ENCODE data around the gene ULK4.
"Not testable (repeated sequence)": the region's sequence is repeated elsewhere in the genome, so short reads cannot be mapped to it uniquely, and the experiment has no call there.

Gene ULK4

GRCh38 chr3:41867533-41867932 lies 94.4 kb downstream of the ULK4 start:
- DNase-seq (ENCODE audit: low read depth), result no peak

GRCh38 chr3:41866298-41866697 lies 95.6 kb downstream of the ULK4 start:
- no peak for DNase-seq (ENCODE audit: low read depth)

GRCh38 chr3:41863024-41863423 lies 98.9 kb downstream of the ULK4 start:
- peak; percentile 14 for DNase-seq (ENCODE audit: low read depth)

GRCh38 chr3:41860489-41860888 lies 101.4 kb downstream of the ULK4 start:
- not testable (repeated sequence) for DNase-seq (ENCODE audit: low read depth)

- no peak for DNase-seq (ENCODE audit: low read depth)
Measured at GRCh38 chr3:41854956-41855355, 106.9 kb downstream of the ULK4 start.

- DNase-seq (ENCODE audit: low read depth), result no peak
Measured at GRCh38 chr3:41853540-41854196, 108.2 kb downstream of the ULK4 start.

GRCh38 chr3:41848753-41849574 lies 112.9 kb downstream of the ULK4 start:
- no peak for DNase-seq (ENCODE audit: low read depth)

GRCh38 chr3:41847679-41848078 lies 114.2 kb downstream of the ULK4 start:
- no peak for DNase-seq (ENCODE audit: low read depth)

GRCh38 chr3:41846850-41847249 lies 115.1 kb downstream of the ULK4 start:
- DNase-seq (ENCODE audit: low read depth), result no peak

GRCh38 chr3:41845826-41846225 lies 116.1 kb downstream of the ULK4 start:
- no peak for DNase-seq (ENCODE audit: low read depth)

- DNase-seq (ENCODE audit: low read depth), result not testable (repeated sequence)
Measured at GRCh38 chr3:41844256-41844655, 117.6 kb downstream of the ULK4 start.

- not testable (repeated sequence) for DNase-seq (ENCODE audit: low read depth)
Measured at GRCh38 chr3:41840936-41841668, 120.8 kb downstream of the ULK4 start.

- peak; percentile 33 for DNase-seq (ENCODE audit: low read depth)
Measured at GRCh38 chr3:41836360-41837134, 125.4 kb downstream of the ULK4 start.

- no peak for DNase-seq (ENCODE audit: low read depth)
Measured at GRCh38 chr3:41833628-41834027, 128.3 kb downstream of the ULK4 start.

- DNase-seq (ENCODE audit: low read depth), result no peak
Measured at GRCh38 chr3:41819236-41819635, 142.7 kb downstream of the ULK4 start.

- DNase-seq (ENCODE audit: low read depth), result no peak
Measured at GRCh38 chr3:41808618-41809017, 153.3 kb downstream of the ULK4 start.

GRCh38 chr3:41808152-41808551 lies 153.8 kb downstream of the ULK4 start:
- DNase-seq (ENCODE audit: low read depth), result peak; percentile 41

- DNase-seq (ENCODE audit: low read depth), result no peak
Measured at GRCh38 chr3:41794748-41795589, 166.9 kb downstream of the ULK4 start.

- DNase-seq (ENCODE audit: low read depth), result no peak
Measured at GRCh38 chr3:41792806-41793205, 169.1 kb downstream of the ULK4 start.

GRCh38 chr3:41769106-41769505 lies 192.8 kb downstream of the ULK4 start:
- DNase-seq (ENCODE audit: low read depth), result no peak

- no peak for DNase-seq (ENCODE audit: low read depth)
Measured at GRCh38 chr3:41768363-41768762, 193.5 kb downstream of the ULK4 start.
